ENCODE results near the gene UGT1A4.

DNA sequence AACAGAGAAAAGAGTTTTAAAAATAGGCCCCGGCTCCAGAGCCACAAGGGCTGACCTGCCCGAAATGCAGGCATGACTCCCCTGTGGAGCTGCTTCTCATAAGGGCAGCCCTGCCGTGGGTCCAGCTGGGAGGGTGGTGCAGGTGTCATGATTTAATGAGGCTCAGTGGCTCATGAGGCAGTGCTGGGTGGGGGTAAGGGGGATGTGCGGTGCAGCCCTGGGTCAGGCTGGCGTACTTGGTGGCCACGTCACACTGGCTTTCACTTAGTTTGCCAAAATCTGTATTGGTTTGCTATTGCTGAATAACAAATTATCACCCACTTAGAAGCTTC, 102.2 kb downstream of the UGT1A4 start:
- TF ChIP-seq GATA2 (IDR thresholded peaks at IDR 0.05; ENCODE audit: low read depth, low read length) = no peak
- no peak for TF ChIP-seq GATA3 (IDR thresholded peaks at IDR 0.05; ENCODE audit: low read depth, low read length)
